GM12878 (cell line): ENCODE data around the gene PI4KB. TPM values are rescaled to one million over a fixed set of nuclear protein-coding genes. Genes with fewer than 3 reads are reported as not detected.

Experiments
- ATAC-seq: fragments of 200-7000 bp; cut with Tn5 transposase; 3 replicates; pipeline ENCODE4 v1.9.1; 2020; ENCODE audit warnings: mild to moderate bottlenecking, moderate library complexity
- BruUV-seq: library from RNA; stranded (reverse); fragments of 400-500 nt; replicated peaks from 2 replicates; lab custom pipeline; 2021; lab: Mats Ljungman, UMichigan
- CTCF ChIA-PET: fragments of 300-600 bp; sonication (Branson Sonifier 250); formaldehyde crosslinking; extraction: SDS; loops from one replicate; lab custom pipeline; 2021; ENCODE audit warnings: inconsistent platforms; lab: Yijun Ruan, JAX
- POLR2A ChIA-PET: fragments of 350-600 bp; formaldehyde crosslinking; extraction: SDS; loops from one replicate; lab custom pipeline; 2021; ENCODE audit warnings: inconsistent platforms; lab: Charles Lee
- RAD21 ChIA-PET: fragments of 300-600 bp; sonication (Branson Sonifier 250); formaldehyde crosslinking; loops from one replicate; lab custom pipeline; 2023; ENCODE audit warnings: antibody characterized with exemption; ENCODE audit not compliant: unreplicated experiment; lab: Charles Lee
- SMC1A ChIA-PET: fragments of 300-600 bp; sonication (Branson Sonifier 250); formaldehyde crosslinking; loops from one replicate; lab custom pipeline; 2023; ENCODE audit not compliant: unreplicated experiment, uncharacterized antibody; lab: Charles Lee
- DNase-seq: peaks from one replicate; pipeline ENCODE4 v3.0.0-alpha.2; 2011; ENCODE audit warnings: low read depth, low spot score
- FAIRE-seq: peaks from 3 replicates; lab custom pipeline; 2011; peaks lifted over from hg19 to GRCh38; lab: Jason Lieb, UNC
- H2AFZ ChIP-seq: 2 replicates; pipeline ENCODE4 v1.6.0; 2011; ENCODE audit warnings: low read depth, low read length, control low read depth; ENCODE audit not compliant: control insufficient read depth
- H3K27ac ChIP-seq: 2 replicates; pipeline ENCODE4 v1.5.1; 2011; ENCODE audit warnings: control low read depth; ENCODE audit not compliant: control insufficient read depth, insufficient read depth
- H3K27me3 ChIP-seq, 2 experiments: replicated peaks in 1 of 2; 2 replicates each; pipeline versions ENCODE4 v1.6.0 to v1.6.1; 2011; ENCODE audit warnings: low read length in 1 of 2; ENCODE audit not compliant: control insufficient read depth in 2 of 2, insufficient read depth in 2 of 2
- H3K36me3 ChIP-seq, 2 experiments: 2 replicates each; pipeline ENCODE4 v1.5.1; 2011; ENCODE audit warnings: low read length in 1 of 2; ENCODE audit not compliant: control insufficient read depth in 2 of 2, insufficient read depth in 2 of 2
- H3K4me1 ChIP-seq: 2 replicates; pipeline ENCODE4 v1.6.1; 2011; ENCODE audit warnings: mild to moderate bottlenecking, low read length, moderate library complexity, mixed read lengths; ENCODE audit not compliant: control insufficient read depth, insufficient read depth
- H3K4me2 ChIP-seq: 2 replicates; pipeline ENCODE4 v1.6.0; 2011; ENCODE audit warnings: control low read depth; ENCODE audit not compliant: control insufficient read depth, insufficient read depth
- H3K4me3 ChIP-seq: fragments of 200-600 bp; sonication (generic); 2 replicates; pipeline ENCODE4 v1.5.1; 2016
- H3K79me2 ChIP-seq: 2 replicates; pipeline ENCODE4 v1.6.0; 2011; ENCODE audit warnings: low read length; ENCODE audit not compliant: control insufficient read depth, insufficient read depth
- H3K9ac ChIP-seq: 2 replicates; pipeline ENCODE4 v1.8.0; 2011; ENCODE audit warnings: low read length, control low read depth, mixed read lengths; ENCODE audit not compliant: control insufficient read depth, insufficient read depth
- H3K9me3 ChIP-seq: replicated peaks from 3 replicates; pipeline ENCODE4 v1.5.1; 2011; ENCODE audit warnings: mild to moderate bottlenecking, low read length; ENCODE audit not compliant: control insufficient read depth, insufficient read depth
- H4K20me1 ChIP-seq: 2 replicates; pipeline ENCODE4 v1.6.0; 2011; ENCODE audit not compliant: control insufficient read depth, insufficient read depth
- CREB1 ChIP-seq: IDR thresholded peaks from 2 replicates; pipeline ENCODE4 v1.6.1; 2012; ENCODE audit warnings: low read depth, mild to moderate bottlenecking, inconsistent platforms
- GATAD2B ChIP-seq: fragments of 450-650 bp; conservative IDR thresholded peaks from 2 replicates; pipeline ENCODE4 v1.6.1; 2017; ENCODE audit warnings: low read depth, mild to moderate bottlenecking, moderate library complexity
- IRF4 ChIP-seq: IDR thresholded peaks from 2 replicates; pipeline ENCODE4 v1.6.1; 2011; ENCODE audit warnings: low read depth, low read length
- MXI1 ChIP-seq: fragments of 150-350 bp; IDR thresholded peaks from 2 replicates; pipeline ENCODE4 v1.6.1; 2011; ENCODE audit warnings: low read depth, mild to moderate bottlenecking, inconsistent platforms, low read length, improper control_type of control experiment
- NFXL1 ChIP-seq: fragments of 450-650 bp; IDR thresholded peaks from 2 replicates; pipeline ENCODE4 v1.6.1; 2017; ENCODE audit warnings: antibody characterized with exemption, mild to moderate bottlenecking, borderline replicate concordance
- NR2C1 ChIP-seq: fragments of 450-650 bp; IDR thresholded peaks from 2 replicates; pipeline ENCODE4 v1.6.1; 2017; ENCODE audit warnings: antibody characterized with exemption, mild to moderate bottlenecking, moderate library complexity
- RB1 ChIP-seq: fragments of 450-650 bp; formaldehyde crosslinking; IDR thresholded peaks from 2 replicates; pipeline ENCODE4 v1.6.1; 2017; ENCODE audit warnings: mild to moderate bottlenecking, borderline replicate concordance
- TARDBP ChIP-seq: IDR thresholded peaks from 2 replicates; pipeline ENCODE4 v1.6.1; 2016; ENCODE audit warnings: borderline replicate concordance
- ZBED1 ChIP-seq: IDR thresholded peaks from 2 replicates; pipeline ENCODE4 v1.6.1; 2016; ENCODE audit warnings: borderline replicate concordance
- WGBS: methylation state at CpG from one replicate; pipeline ENCODE4 v1.1.6; 2016; ENCODE audit warnings: low lambda C conversion rate; ENCODE audit not compliant: insufficient replicate concordance, insufficient coverage; ENCODE audit errors: missing lambda C conversion rate; 5-methylcytosine and 5-hydroxymethylcytosine counted together
- in situ Hi-C: fragments of 300-500 bp; cut with MboI; formaldehyde crosslinking; loops from 9 replicates; pipeline ENCODE4 v1.14.3; 2018; ENCODE audit warnings: mixed read lengths
- intact Hi-C: fragments of 100-400 bp; cut with micrococcal nuclease; formaldehyde crosslinking; loops from one replicate; pipeline ENCODE4 v1.14.2; 2022; ENCODE audit not compliant: unreplicated experiment
- polyA plus RNA-seq, 11 experiments: library from polyadenylated mRNA; depleted of rRNA in 4 of 11; unstranded in 6 of 11; stranded (reverse) in 5 of 11; fragments of >200 nt; fragmentation: Nextera tagmentation in 4 of 11; fragmentation: Illumina TruSeq in 1 of 11; extraction: Ambion mirVana in 4 of 11; extraction: Trizol in 1 of 11; gene quantifications; 1 replicate in 1 of 11; 2 replicates in 10 of 11; pipeline versions ENCODE4 v1.2.1 to v1.2.3, GENCODE V29; 2011 to 2016; ENCODE audit warnings: inconsistent platforms in 2 of 11, missing spikeins in 2 of 11, low read depth in 1 of 11
- total RNA-seq, 4 experiments: library from RNA; depleted of rRNA in 3 of 4; stranded (reverse); fragments of >200 nt in 3 of 4; fragmentation: Illumina TruSeq in 1 of 4; extraction: Trizol in 1 of 4; gene quantifications; 2 replicates each; pipeline versions ENCODE4 v1.2.1 to v1.2.3, GENCODE V29; 2013 to 2021
- TF ChIP-seq, protein P1 (sequence below): IDR thresholded peaks from 2 replicates; pipeline ENCODE4 v1.6.1; 2011; ENCODE audit warnings: borderline replicate concordance, low read depth, mild to moderate bottlenecking, moderate library complexity, low read length; ENCODE audit not compliant: insufficient read depth, poor library complexity, severe bottlenecking
- TF ChIP-seq, protein P2 (sequence below): fragments of 450-650 bp; IDR thresholded peaks from 2 replicates; pipeline ENCODE4 v1.6.1; 2017; ENCODE audit warnings: antibody characterized with exemption, mild to moderate bottlenecking, moderate library complexity
- TF ChIP-seq, protein P3 (sequence below): IDR thresholded peaks from 2 replicates; pipeline ENCODE4 v1.6.1; 2011; ENCODE audit warnings: low read depth, low read length, improper control_type of control experiment, borderline replicate concordance
- TF ChIP-seq, protein P4 (sequence below): fragments of 450-650 bp; IDR thresholded peaks from 2 replicates; pipeline ENCODE4 v1.6.1; 2017; ENCODE audit warnings: mild to moderate bottlenecking, moderate library complexity

PI4KB gene
- total and polyA plus RNA-seq, 10 of the 15 experiments (the other 5 are each of a cell fraction or from before 2014, with no cell fraction given): 3.3 to 88.3 (median 51.7) TPM

DNA sequence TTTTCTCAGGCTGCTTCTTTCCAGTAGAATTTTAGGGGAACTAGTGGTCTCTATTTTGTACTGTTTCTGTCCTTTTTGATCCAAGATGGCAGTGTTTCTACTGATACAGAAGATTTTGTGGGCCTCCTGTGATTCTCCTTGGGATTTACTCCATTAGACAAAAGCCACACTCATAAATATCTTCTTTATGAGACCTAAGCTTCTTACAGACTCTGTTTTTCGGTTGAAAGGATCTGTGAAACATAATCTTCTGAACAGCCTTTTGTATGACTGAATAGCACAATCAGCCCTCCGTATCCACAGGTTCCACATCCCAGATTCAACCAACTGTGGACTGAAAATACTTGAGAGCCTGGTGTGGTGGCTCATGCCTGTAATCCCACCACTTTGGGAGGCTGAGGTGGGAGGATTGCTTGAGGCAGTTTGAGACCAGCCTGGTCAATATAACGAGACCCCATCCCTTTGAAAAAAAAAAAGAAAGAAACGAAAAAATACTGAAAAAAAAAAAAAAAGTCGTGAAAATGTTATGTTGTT is 83.5 kb downstream of the PI4KB start:
- Histone ChIP-seq H3K27ac (no peak overlapping the region), H3K4me2 (no peak overlapping the region), H3K27me3 (no peaks in the 10 kb centered on the region), H3K36me3 (peaks cover 23 to 38% of the 10 kb centered on the region in 2 experiments), H3K79me2 (no peaks in the 10 kb centered on the region), H3K4me1 (no peaks in the 10 kb centered on the region), H2AFZ (no peak overlapping the region), H3K9me3 (no peaks in the 10 kb centered on the region), H4K20me1 (no peaks in the 10 kb centered on the region), H3K4me3 (no peak overlapping the region), H3K9ac (no peak overlapping the region)
- TF ChIP-seq, protein P1, sequence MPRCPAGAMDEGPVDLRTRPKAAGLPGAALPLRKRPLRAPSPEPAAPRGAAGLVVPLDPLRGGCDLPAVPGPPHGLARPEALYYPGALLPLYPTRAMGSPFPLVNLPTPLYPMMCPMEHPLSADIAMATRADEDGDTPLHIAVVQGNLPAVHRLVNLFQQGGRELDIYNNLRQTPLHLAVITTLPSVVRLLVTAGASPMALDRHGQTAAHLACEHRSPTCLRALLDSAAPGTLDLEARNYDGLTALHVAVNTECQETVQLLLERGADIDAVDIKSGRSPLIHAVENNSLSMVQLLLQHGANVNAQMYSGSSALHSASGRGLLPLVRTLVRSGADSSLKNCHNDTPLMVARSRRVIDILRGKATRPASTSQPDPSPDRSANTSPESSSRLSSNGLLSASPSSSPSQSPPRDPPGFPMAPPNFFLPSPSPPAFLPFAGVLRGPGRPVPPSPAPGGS: no peak
- no peak for TF ChIP-seq CREB1
- TF ChIP-seq GATAD2B: no peak
- no peak for TF ChIP-seq ZBED1
- TF ChIP-seq, protein P2, sequence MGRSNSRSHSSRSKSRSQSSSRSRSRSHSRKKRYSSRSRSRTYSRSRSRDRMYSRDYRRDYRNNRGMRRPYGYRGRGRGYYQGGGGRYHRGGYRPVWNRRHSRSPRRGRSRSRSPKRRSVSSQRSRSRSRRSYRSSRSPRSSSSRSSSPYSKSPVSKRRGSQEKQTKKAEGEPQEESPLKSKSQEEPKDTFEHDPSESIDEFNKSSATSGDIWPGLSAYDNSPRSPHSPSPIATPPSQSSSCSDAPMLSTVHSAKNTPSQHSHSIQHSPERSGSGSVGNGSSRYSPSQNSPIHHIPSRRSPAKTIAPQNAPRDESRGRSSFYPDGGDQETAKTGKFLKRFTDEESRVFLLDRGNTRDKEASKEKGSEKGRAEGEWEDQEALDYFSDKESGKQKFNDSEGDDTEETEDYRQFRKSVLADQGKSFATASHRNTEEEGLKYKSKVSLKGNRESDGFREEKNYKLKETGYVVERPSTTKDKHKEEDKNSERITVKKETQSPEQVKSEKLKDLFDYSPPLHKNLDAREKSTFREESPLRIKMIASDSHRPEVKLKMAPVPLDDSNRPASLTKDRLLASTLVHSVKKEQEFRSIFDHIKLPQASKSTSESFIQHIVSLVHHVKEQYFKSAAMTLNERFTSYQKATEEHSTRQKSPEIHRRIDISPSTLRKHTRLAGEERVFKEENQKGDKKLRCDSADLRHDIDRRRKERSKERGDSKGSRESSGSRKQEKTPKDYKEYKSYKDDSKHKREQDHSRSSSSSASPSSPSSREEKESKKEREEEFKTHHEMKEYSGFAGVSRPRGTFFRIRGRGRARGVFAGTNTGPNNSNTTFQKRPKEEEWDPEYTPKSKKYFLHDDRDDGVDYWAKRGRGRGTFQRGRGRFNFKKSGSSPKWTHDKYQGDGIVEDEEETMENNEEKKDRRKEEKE: no peak
- TF ChIP-seq, protein P3, sequence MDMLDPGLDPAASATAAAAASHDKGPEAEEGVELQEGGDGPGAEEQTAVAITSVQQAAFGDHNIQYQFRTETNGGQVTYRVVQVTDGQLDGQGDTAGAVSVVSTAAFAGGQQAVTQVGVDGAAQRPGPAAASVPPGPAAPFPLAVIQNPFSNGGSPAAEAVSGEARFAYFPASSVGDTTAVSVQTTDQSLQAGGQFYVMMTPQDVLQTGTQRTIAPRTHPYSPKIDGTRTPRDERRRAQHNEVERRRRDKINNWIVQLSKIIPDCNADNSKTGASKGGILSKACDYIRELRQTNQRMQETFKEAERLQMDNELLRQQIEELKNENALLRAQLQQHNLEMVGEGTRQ: no peak
- no peak for TF ChIP-seq MXI1
- TF ChIP-seq, protein P4, sequence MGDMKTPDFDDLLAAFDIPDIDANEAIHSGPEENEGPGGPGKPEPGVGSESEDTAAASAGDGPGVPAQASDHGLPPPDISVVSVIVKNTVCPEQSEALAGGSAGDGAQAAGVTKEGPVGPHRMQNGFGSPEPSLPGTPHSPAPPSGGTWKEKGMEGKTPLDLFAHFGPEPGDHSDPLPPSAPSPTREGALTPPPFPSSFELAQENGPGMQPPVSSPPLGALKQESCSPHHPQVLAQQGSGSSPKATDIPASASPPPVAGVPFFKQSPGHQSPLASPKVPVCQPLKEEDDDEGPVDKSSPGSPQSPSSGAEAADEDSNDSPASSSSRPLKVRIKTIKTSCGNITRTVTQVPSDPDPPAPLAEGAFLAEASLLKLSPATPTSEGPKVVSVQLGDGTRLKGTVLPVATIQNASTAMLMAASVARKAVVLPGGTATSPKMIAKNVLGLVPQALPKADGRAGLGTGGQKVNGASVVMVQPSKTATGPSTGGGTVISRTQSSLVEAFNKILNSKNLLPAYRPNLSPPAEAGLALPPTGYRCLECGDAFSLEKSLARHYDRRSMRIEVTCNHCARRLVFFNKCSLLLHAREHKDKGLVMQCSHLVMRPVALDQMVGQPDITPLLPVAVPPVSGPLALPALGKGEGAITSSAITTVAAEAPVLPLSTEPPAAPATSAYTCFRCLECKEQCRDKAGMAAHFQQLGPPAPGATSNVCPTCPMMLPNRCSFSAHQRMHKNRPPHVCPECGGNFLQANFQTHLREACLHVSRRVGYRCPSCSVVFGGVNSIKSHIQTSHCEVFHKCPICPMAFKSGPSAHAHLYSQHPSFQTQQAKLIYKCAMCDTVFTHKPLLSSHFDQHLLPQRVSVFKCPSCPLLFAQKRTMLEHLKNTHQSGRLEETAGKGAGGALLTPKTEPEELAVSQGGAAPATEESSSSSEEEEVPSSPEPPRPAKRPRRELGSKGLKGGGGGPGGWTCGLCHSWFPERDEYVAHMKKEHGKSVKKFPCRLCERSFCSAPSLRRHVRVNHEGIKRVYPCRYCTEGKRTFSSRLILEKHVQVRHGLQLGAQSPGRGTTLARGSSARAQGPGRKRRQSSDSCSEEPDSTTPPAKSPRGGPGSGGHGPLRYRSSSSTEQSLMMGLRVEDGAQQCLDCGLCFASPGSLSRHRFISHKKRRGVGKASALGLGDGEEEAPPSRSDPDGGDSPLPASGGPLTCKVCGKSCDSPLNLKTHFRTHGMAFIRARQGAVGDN: no peak
- TF ChIP-seq IRF4: no peak
- TF ChIP-seq RB1: no peak
- no peak for TF ChIP-seq NFXL1
- TF ChIP-seq NR2C1: no peak
- TF ChIP-seq TARDBP: no peak
- ATAC-seq (no peak), FAIRE-seq (no peak), DNase-seq (no peak)
- in situ Hi-C loops: no loop called here
- BruUV-seq: no TSS peak
- CTCF ChIA-PET: interaction anchor here (0.9 to 2.0 kb wide), 2 partner anchors 15 to 144 kb away, joined by 3 to 5 read pairs; no protein-coding TSS in a partner anchor
- WGBS: 77% methylated on average over 4 of the region's 5 CpGs
- intact Hi-C loops: no loop called here
- POLR2A ChIA-PET: no interaction called here
- RAD21 ChIA-PET: no interaction called here
- SMC1A ChIA-PET: interaction anchor here (0.5 to 1.3 kb wide), 3 partner anchors 8 to 140 kb away, joined by 3 to 4 read pairs (median 3); no protein-coding TSS in a partner anchor
